Endodermal cell (in vitro differentiated cells): ENCODE measurements around the gene RAB3B. TPM values are rescaled to one million over a fixed set of nuclear protein-coding genes. Genes with fewer than 3 reads are reported as not detected.

Experiments used
- DNase-seq: peaks from one replicate; pipeline ENCODE4 v3.0.0-alpha.2; 2017
- H3K27ac ChIP-seq: 2 replicates; pipeline ENCODE4 v1.5.1; 2013; ENCODE audit warnings: mild to moderate bottlenecking, low read depth, low read length, moderate library complexity
- H3K27me3 ChIP-seq: 2 replicates; pipeline ENCODE4 v1.6.1; 2013; ENCODE audit warnings: mild to moderate bottlenecking, low read length, moderate library complexity; ENCODE audit not compliant: insufficient read depth, control insufficient read depth, poor library complexity, severe bottlenecking
- H3K36me3 ChIP-seq: 2 replicates; pipeline ENCODE4 v1.7.0; 2013; ENCODE audit warnings: mild to moderate bottlenecking, low read length, moderate library complexity; ENCODE audit not compliant: control insufficient read depth, insufficient read depth
- H3K4me1 ChIP-seq: one replicate; pipeline ENCODE4 v1.7.0; 2013; ENCODE audit warnings: low read length; ENCODE audit not compliant: control insufficient read depth, insufficient read depth
- H3K4me3 ChIP-seq: 2 replicates; pipeline ENCODE4 v1.5.1; 2013; ENCODE audit warnings: mild to moderate bottlenecking, low read length, moderate library complexity
- H3K9ac ChIP-seq: 2 replicates; pipeline ENCODE4 v1.6.1; 2013; ENCODE audit warnings: mild to moderate bottlenecking, low read length, moderate library complexity; ENCODE audit not compliant: poor library complexity, severe bottlenecking; ENCODE audit errors: extremely low read depth
- H3K9me3 ChIP-seq: 2 replicates; pipeline ENCODE4 v1.6.1; 2013; ENCODE audit warnings: mild to moderate bottlenecking, low read length, moderate library complexity; ENCODE audit not compliant: control insufficient read depth
- H3K27ac Mint-ChIP-seq: 2 replicates; pipeline ENCODE4 v1.8.0; 2020; ENCODE audit warnings: mixed read lengths
- H3K27me3 Mint-ChIP-seq: 2 replicates; pipeline ENCODE4 v1.8.0; 2021; ENCODE audit warnings: mild to moderate bottlenecking, mixed read lengths; ENCODE audit not compliant: insufficient read depth
- H3K36me3 Mint-ChIP-seq: 2 replicates; pipeline ENCODE4 v1.8.0; 2020; ENCODE audit warnings: low read depth, mixed read lengths
- H3K4me1 Mint-ChIP-seq: 2 replicates; pipeline ENCODE4 v1.8.0; 2020; ENCODE audit warnings: mixed read lengths
- H3K4me3 Mint-ChIP-seq: 2 replicates; pipeline ENCODE4 v1.8.0; 2020; ENCODE audit warnings: mild to moderate bottlenecking, moderate library complexity, mixed read lengths
- H3K9me3 Mint-ChIP-seq: 2 replicates; pipeline ENCODE4 v1.8.0; 2020; ENCODE audit warnings: mild to moderate bottlenecking, mixed read lengths
- CTCF ChIP-seq: fragments of 200-600 bp; sonication (generic); conservative IDR thresholded peaks from 2 replicates; pipeline ENCODE4 v1.5.0; 2021; ENCODE audit warnings: antibody characterized with exemption, mild to moderate bottlenecking
- WGBS, 2 experiments: methylation state at CpG; one replicate each; pipeline versions ENCODE4 v1.1.5 to v1.1.7; 2013; ENCODE audit warnings: missing lambda C conversion rate in 2 of 2, mixed read lengths in 1 of 2; ENCODE audit not compliant: insufficient coverage in 1 of 2, insufficient read length in 1 of 2; 5-methylcytosine and 5-hydroxymethylcytosine counted together
- total RNA-seq, 2 donors: library from RNA; stranded (reverse); fragmentation: NEBNext Ultra II Directional in 1 of 2; extraction: Animal tissue kit (Norgen Biotek cat#: 25700) in 1 of 2; gene quantifications; 2 replicates in 1 of 2; 3 replicates in 1 of 2; pipeline ENCODE4 v1.2.1, GENCODE V29; 2021

Gene RAB3B
- total RNA-seq, 2 donors from 2014 or later, result 58.1 to 66.0 TPM

GRCh38 chr1:51861669-51862068, 128.8 kb downstream of the RAB3B start:
- Histone ChIP-seq H3K4me3 (no peak overlapping the region), H3K4me1 (no peaks in the 10 kb centered on the region), H3K27me3 (no peaks in the 10 kb centered on the region), H3K9ac (no peak overlapping the region), H3K36me3 (peaks cover 13% of the 10 kb centered on the region), H3K27ac (no peak overlapping the region), H3K9me3 (no peaks in the 10 kb centered on the region)
- Mint-ChIP-seq H3K27ac (no peak overlapping the region), H3K27me3 (no peaks in the 10 kb centered on the region), H3K4me3 (no peak overlapping the region), H3K9me3 (no peaks in the 10 kb centered on the region), H3K4me1 (peaks cover 1% of the 10 kb centered on the region), H3K36me3 (peaks cover 13% of the 10 kb centered on the region)
- TF ChIP-seq CTCF, result no peak
- DNase-seq, result no peak
- 94 to 98% methylated on average over 5 of the region's 5 CpGs for WGBS, 2 experiments

- Mint-ChIP-seq H3K36me3 (peaks cover 19% of the 10 kb centered on the region), H3K9me3 (no peaks in the 10 kb centered on the region), H3K4me1 (peaks cover 1% of the 10 kb centered on the region), H3K27ac (no peak overlapping the region), H3K27me3 (no peaks in the 10 kb centered on the region), H3K4me3 (no peak overlapping the region)
- Histone ChIP-seq H3K27me3 (no peaks in the 10 kb centered on the region), H3K4me1 (no peaks in the 10 kb centered on the region), H3K27ac (no peak overlapping the region), H3K9ac (no peak overlapping the region), H3K9me3 (no peaks in the 10 kb centered on the region), H3K36me3 (peaks cover 18% of the 10 kb centered on the region), H3K4me3 (no peak overlapping the region)
- TF ChIP-seq CTCF, result no peak
- WGBS, 2 experiments, result 90 to 100% methylated on average over 1 to 2 of the region's 2 CpGs
- DNase-seq, result no peak
These were observed 130.8 kb downstream of the RAB3B start for GRCh38 chr1:51859735-51860134.

GRCh38 chr1:51859333-51859732, 131.2 kb downstream of the RAB3B start:
- peaks cover 23% of the 10 kb centered on the region for H3K36me3 Mint-ChIP-seq
- no peaks in the 10 kb centered on the region for H3K9me3 Mint-ChIP-seq
- no peak overlapping the region for H3K27ac ChIP-seq
- no peaks in the 10 kb centered on the region for H3K4me1 ChIP-seq
- no peak for DNase-seq
- H3K9ac ChIP-seq, result no peak overlapping the region
- WGBS, 2 experiments, result 90 to 93% methylated on average over 2 of the region's 2 CpGs
- TF ChIP-seq CTCF, result no peak
- no peak overlapping the region for H3K27ac Mint-ChIP-seq
- no peak overlapping the region for H3K4me3 Mint-ChIP-seq
- H3K4me1 Mint-ChIP-seq, result peaks cover 1% of the 10 kb centered on the region
- no peak overlapping the region for H3K4me3 ChIP-seq
- peaks cover 21% of the 10 kb centered on the region for H3K36me3 ChIP-seq
- H3K27me3 Mint-ChIP-seq, result no peaks in the 10 kb centered on the region
- no peaks in the 10 kb centered on the region for H3K27me3 ChIP-seq
- no peaks in the 10 kb centered on the region for H3K9me3 ChIP-seq
